DMS153 treated with DMSO at 0.1 percent for 48 hours (cell line): ENCODE measurements around the gene PRIMPOL.
"Not testable (repeated sequence)": the region's sequence is repeated elsewhere in the genome, so short reads cannot be mapped to it uniquely, and the experiment has no call there.

Source experiments
- DNase-seq: peaks from one replicate; lab custom pipeline; 2025; ENCODE audit not compliant: unreplicated experiment; lab: John Stamatoyannopoulos, UW

PRIMPOL gene

GRCh38 chr4:184636897-184637296 lies 12.6 kb upstream of the PRIMPOL start:
- no peak for DNase-seq

GRCh38 chr4:184641022-184641421 lies 8.5 kb upstream of the PRIMPOL start:
- DNase-seq, result no peak

- no peak for DNase-seq
Measured at GRCh38 chr4:184641451-184641850, 8.1 kb upstream of the PRIMPOL start.

- DNase-seq, result no peak
Measured at GRCh38 chr4:184643731-184644130, 5.8 kb upstream of the PRIMPOL start.

GRCh38 chr4:184644553-184645307 lies 4.8 kb upstream of the PRIMPOL start:
- DNase-seq, result no peak

GRCh38 chr4:184645904-184646610 lies 3.5 kb upstream of the PRIMPOL start:
- no peak for DNase-seq

- DNase-seq, result no peak
Measured at GRCh38 chr4:184647266-184648053, 2.1 kb upstream of the PRIMPOL start.

GRCh38 chr4:184648054-184648312 lies 1.6 kb upstream of the PRIMPOL start:
- DNase-seq, result no peak

GRCh38 chr4:184648313-184649025 lies 1.1 kb upstream of the PRIMPOL start:
- DNase-seq, result peak; percentile 33

GRCh38 chr4:184649971-184650855 lies 675 bp downstream of the PRIMPOL start:
- DNase-seq, result no peak

- DNase-seq, result no peak
Measured at GRCh38 chr4:184651899-184652298, 2.4 kb downstream of the PRIMPOL start.

- DNase-seq, result not testable (repeated sequence)
Measured at GRCh38 chr4:184652681-184653080, 3.1 kb downstream of the PRIMPOL start.

GRCh38 chr4:184653650-184654049 lies 4.1 kb downstream of the PRIMPOL start:
- DNase-seq, result no peak

- no peak for DNase-seq
Measured at GRCh38 chr4:184655889-184656869, 6.6 kb downstream of the PRIMPOL start.

- no peak for DNase-seq
Measured at GRCh38 chr4:184657144-184657543, 7.6 kb downstream of the PRIMPOL start.

- DNase-seq, result not testable (repeated sequence)
Measured at GRCh38 chr4:184657820-184658219, 8.3 kb downstream of the PRIMPOL start.

GRCh38 chr4:184660978-184661377 lies 11.4 kb downstream of the PRIMPOL start:
- no peak for DNase-seq

GRCh38 chr4:184662236-184662635 lies 12.7 kb downstream of the PRIMPOL start:
- DNase-seq, result no peak
